ENCODE measurements around the gene RNASET2.
"Not testable (repeated sequence)": the region's sequence is repeated elsewhere in the genome, so short reads cannot be mapped to it uniquely, and the experiment has no call there.

Gene RNASET2

GRCh38 chr6:166927240-166927934 is 29.0 kb downstream of the RNASET2 start:
- DNase-seq (ENCODE audit: low spot score), result no peak

- DNase-seq (ENCODE audit: low spot score), result no peak
Measured at GRCh38 chr6:166926748-166927147, 29.6 kb downstream of the RNASET2 start.

- no peak for DNase-seq (ENCODE audit: low spot score)
Measured at GRCh38 chr6:166925141-166925996, 31.0 kb downstream of the RNASET2 start.

GRCh38 chr6:166924531-166924930 is 31.8 kb downstream of the RNASET2 start:
- DNase-seq (ENCODE audit: low spot score), result no peak

GRCh38 chr6:166922937-166923336 is 33.4 kb downstream of the RNASET2 start:
- no peak for DNase-seq (ENCODE audit: low spot score)

GRCh38 chr6:166921570-166921969 is 34.8 kb downstream of the RNASET2 start:
- no peak for DNase-seq (ENCODE audit: low spot score)

- DNase-seq (ENCODE audit: low spot score), result no peak
Measured at GRCh38 chr6:166916824-166917223, 39.5 kb downstream of the RNASET2 start.

- not testable (repeated sequence) for DNase-seq (ENCODE audit: low spot score)
Measured at GRCh38 chr6:166915484-166915883, 40.9 kb downstream of the RNASET2 start.

GRCh38 chr6:166914952-166915351 is 41.4 kb downstream of the RNASET2 start:
- DNase-seq (ENCODE audit: low spot score), result not testable (repeated sequence)

- DNase-seq (ENCODE audit: low spot score), result no peak
Measured at GRCh38 chr6:166911248-166911677, 45.1 kb downstream of the RNASET2 start.

- no peak for DNase-seq (ENCODE audit: low spot score)
Measured at GRCh38 chr6:166910601-166911000, 45.7 kb downstream of the RNASET2 start.

- no peak for DNase-seq (ENCODE audit: low spot score)
Measured at GRCh38 chr6:166908811-166909210, 47.5 kb downstream of the RNASET2 start.

GRCh38 chr6:166907871-166908806 is 48.2 kb downstream of the RNASET2 start:
- DNase-seq (ENCODE audit: low spot score), result no peak

- no peak for DNase-seq (ENCODE audit: low spot score)
Measured at GRCh38 chr6:166907373-166907841, 48.9 kb downstream of the RNASET2 start.

GRCh38 chr6:166906376-166907044 is 49.8 kb downstream of the RNASET2 start:
- DNase-seq (ENCODE audit: low spot score), result no peak

- DNase-seq (ENCODE audit: low spot score), result no peak
Measured at GRCh38 chr6:166905505-166906134, 50.7 kb downstream of the RNASET2 start.

GRCh38 chr6:166905013-166905412 is 51.3 kb downstream of the RNASET2 start:
- DNase-seq (ENCODE audit: low spot score), result no peak

- no peak for DNase-seq (ENCODE audit: low spot score)
Measured at GRCh38 chr6:166904101-166904746, 52.1 kb downstream of the RNASET2 start.

- DNase-seq (ENCODE audit: low spot score), result no peak
Measured at GRCh38 chr6:166903500-166903899, 52.9 kb downstream of the RNASET2 start.

GRCh38 chr6:166903027-166903426 is 53.3 kb downstream of the RNASET2 start:
- DNase-seq (ENCODE audit: low spot score), result no peak

Measured in hematopoietic multipotent progenitor cell treated with erythropoietin and hydrocortisone succinate and interleukin-3 and kit ligand, for 15 days (in vitro differentiated cells).